KG1 (cell line): Measurements from ENCODE around the gene NDUFB10.

Experiments used
- DNase-seq: peaks from one replicate; lab custom pipeline; 2025; lab: John Stamatoyannopoulos, UW

Gene NDUFB10

GRCh38 chr16:2002406-2003230 is 43.3 kb downstream of the NDUFB10 start:
- no peak for DNase-seq

- no peak for DNase-seq
These were observed 44.0 kb downstream of the NDUFB10 start for GRCh38 chr16:2003231-2003826.

- peak; percentile 68 for DNase-seq
These were observed 44.7 kb downstream of the NDUFB10 start for GRCh38 chr16:2003827-2004641.

GRCh38 chr16:2004795-2005517 is 45.6 kb downstream of the NDUFB10 start:
- DNase-seq: no peak

GRCh38 chr16:2005646-2006045 is 46.3 kb downstream of the NDUFB10 start:
- DNase-seq: no peak

GRCh38 chr16:2006317-2006716 is 47.0 kb downstream of the NDUFB10 start:
- no peak for DNase-seq

- DNase-seq: no peak
These were observed 47.9 kb downstream of the NDUFB10 start for GRCh38 chr16:2007081-2007836.

GRCh38 chr16:2008009-2008526 is 48.7 kb downstream of the NDUFB10 start:
- no peak for DNase-seq

- DNase-seq: peak; percentile 38
These were observed 49.4 kb downstream of the NDUFB10 start for GRCh38 chr16:2008631-2009163.

GRCh38 chr16:2009164-2009711 is 49.9 kb downstream of the NDUFB10 start:
- DNase-seq: no peak

- peak; percentile 65 for DNase-seq
These were observed 50.6 kb downstream of the NDUFB10 start, which contains the start of gene ZNF598 for GRCh38 chr16:2009791-2010510. ZNF598 (minus strand) TSS chr16:2009821.
